ENCODE measurements around the gene EOLA1.
"Not testable (repeated sequence)": the region's sequence is repeated elsewhere in the genome, so short reads cannot be mapped to it uniquely, and the experiment has no call there.

Gene EOLA1

DNA sequence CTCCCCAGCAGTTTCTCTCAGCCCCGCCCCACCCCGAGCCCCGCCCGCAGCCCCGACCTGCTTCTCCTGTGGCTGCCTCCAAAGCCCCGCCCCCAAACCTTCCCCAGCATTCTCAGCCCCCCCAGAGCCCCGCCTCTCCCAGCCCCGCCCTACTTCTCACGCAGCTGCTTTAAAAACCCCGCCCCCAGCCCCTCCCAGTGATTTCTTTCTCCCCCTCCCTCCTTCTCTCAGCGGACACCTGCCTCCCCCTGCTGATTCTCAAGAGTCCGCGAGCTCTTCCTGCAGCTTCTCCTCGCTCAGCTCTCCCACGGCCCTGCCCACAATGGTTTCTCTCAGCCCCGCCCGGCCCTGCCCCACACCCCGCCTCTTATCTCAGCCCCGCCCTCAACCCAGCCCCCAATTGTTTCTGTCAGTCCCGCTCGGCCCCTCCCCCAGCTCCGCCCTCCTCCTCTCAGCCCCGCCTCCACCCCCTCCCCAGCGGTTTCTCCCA is 636 bp upstream of the EOLA1 start:
- Histone ChIP-seq H3K27me3 (replicated peaks) (no peaks in the 10 kb centered on the region), H3K4me3 (ENCODE audit: low read depth, low read length) (peak overlapping the region; percentile 68), H3K36me3 (replicated peaks) (no peaks in the 10 kb centered on the region), H3K27ac (peak overlapping the region; percentile 99)
- DNase-seq = peak; percentile 81
- TF ChIP-seq, protein P1, sequence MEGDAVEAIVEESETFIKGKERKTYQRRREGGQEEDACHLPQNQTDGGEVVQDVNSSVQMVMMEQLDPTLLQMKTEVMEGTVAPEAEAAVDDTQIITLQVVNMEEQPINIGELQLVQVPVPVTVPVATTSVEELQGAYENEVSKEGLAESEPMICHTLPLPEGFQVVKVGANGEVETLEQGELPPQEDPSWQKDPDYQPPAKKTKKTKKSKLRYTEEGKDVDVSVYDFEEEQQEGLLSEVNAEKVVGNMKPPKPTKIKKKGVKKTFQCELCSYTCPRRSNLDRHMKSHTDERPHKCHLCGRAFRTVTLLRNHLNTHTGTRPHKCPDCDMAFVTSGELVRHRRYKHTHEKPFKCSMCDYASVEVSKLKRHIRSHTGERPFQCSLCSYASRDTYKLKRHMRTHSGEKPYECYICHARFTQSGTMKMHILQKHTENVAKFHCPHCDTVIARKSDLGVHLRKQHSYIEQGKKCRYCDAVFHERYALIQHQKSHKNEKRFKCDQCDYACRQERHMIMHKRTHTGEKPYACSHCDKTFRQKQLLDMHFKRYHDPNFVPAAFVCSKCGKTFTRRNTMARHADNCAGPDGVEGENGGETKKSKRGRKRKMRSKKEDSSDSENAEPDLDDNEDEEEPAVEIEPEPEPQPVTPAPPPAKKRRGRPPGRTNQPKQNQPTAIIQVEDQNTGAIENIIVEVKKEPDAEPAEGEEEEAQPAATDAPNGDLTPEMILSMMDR (IDR thresholded peaks at IDR 0.05; ENCODE audit: low read depth, low read length, missing control alignments) = no peak
- in situ Hi-C loops (cut with HindIII; ENCODE audit: low pct_ligation_motif_present, low sequenced_read_pairs) = no loop called here

DNA sequence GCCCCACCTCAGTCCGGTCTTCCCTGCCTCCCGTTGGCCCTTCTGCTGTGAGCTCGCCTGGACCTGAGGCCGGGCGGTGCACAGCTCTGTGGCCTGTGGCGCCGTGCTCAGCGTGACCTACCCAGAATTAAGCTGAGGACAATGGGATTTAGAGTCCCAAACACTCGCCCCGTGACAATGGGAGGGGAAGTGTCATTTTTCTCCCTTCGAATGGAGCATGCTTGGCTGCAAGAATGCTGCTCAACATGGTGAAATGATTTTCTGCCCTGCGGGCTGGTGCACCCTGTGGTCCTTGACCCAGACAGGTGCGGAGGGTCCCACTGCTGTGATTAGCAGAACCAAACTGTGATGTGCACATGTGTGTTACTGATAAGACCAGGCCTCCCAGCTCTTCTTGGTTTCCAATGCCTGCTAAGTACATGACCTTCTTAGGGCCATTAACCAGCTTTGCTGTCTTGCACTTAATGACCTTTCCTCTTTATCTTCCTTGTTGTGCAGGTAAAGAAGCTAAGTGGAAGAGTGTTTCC is 772 bp downstream of the EOLA1 start:
- Histone ChIP-seq H3K4me3 (ENCODE audit: low read depth, low read length) (peak overlapping the region; percentile 68), H3K36me3 (replicated peaks) (no peaks in the 10 kb centered on the region), H3K27me3 (replicated peaks) (no peaks in the 10 kb centered on the region), H3K27ac (peak overlapping the region; percentile 99)
- DNase-seq = no peak
- TF ChIP-seq, protein P1 (IDR thresholded peaks at IDR 0.05; ENCODE audit: low read depth, low read length, missing control alignments) = no peak
- in situ Hi-C loops (cut with HindIII; ENCODE audit: low pct_ligation_motif_present, low sequenced_read_pairs) = no loop called here

DNA sequence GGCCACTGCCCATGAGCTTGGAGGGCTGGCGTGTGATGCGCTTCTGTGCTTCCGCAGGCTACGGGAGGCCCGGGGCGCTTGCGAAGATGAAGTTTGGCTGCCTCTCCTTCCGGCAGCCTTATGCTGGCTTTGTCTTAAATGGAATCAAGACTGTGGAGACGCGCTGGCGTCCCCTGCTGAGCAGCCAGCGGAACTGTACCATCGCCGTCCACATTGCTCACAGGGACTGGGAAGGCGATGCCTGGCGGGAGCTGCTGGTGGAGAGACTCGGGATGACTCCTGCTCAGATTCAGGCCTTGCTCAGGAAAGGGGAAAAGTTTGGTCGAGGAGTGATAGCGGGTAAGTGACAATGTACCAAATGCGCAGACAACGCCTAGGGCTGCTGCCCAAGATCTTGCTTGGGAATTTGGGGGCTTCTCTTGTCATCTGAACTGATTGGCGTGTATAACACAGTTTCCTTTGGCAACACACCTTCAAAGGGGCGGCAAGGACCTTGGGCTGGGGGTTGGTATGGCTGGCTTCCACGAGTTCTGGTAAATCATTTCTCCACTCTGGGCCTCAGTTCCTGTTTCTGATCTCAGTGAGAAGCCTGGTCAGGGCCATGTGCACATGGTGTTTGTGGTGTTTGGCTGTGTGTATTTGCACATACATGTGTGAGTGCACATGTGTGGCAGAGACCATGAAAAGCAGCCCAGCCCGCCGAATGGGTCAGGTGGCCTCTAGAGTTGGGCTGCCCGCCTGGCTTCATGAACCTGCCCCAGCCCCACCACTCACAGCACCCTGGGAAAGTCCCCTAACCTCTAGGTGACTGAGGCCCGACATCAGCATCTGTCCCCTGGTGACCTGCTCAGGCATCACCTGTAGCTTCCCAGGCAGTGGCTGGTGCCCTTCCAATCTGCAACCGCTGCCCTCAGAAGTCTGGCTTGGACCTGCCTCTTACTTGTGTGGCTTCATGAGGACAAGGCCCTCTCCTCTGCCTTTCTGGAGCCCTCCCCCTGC is 5.0 kb downstream of the EOLA1 start:
- H3K27ac ChIP-seq; H3K4me3 ChIP-seq (ENCODE audit: low read depth, low read length); H3K36me3 ChIP-seq (replicated peaks); in situ Hi-C loops (cut with HindIII; ENCODE audit: low pct_ligation_motif_present, low sequenced_read_pairs); H3K27me3 ChIP-seq (replicated peaks): not testable (repeated sequence)
- peak; percentile 19 for DNase-seq
- TF ChIP-seq, protein P1 (IDR thresholded peaks at IDR 0.05; ENCODE audit: low read depth, low read length, missing control alignments) = peak; percentile 26

DNA sequence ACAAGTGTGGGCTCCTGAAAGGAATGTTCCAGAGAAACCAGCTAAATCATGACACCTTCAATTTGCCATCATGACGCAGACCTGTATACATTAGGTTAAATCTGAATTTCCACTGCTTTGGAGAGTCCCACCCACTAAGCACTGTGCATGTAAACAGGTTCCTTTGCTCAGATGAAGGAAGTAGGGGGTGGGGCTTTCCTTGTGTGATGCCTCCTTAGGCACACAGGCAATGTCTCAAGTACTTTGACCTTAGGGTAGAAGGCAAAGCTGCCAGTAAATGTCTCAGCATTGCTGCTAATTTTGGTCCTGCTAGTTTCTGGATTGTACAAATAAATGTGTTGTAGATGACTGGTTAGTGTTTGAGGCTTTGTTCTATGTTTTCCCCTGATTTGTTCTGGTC is 6.2 kb downstream of the EOLA1 start:
- in situ Hi-C loops (cut with HindIII; ENCODE audit: low pct_ligation_motif_present, low sequenced_read_pairs) = not testable (repeated sequence)

DNA sequence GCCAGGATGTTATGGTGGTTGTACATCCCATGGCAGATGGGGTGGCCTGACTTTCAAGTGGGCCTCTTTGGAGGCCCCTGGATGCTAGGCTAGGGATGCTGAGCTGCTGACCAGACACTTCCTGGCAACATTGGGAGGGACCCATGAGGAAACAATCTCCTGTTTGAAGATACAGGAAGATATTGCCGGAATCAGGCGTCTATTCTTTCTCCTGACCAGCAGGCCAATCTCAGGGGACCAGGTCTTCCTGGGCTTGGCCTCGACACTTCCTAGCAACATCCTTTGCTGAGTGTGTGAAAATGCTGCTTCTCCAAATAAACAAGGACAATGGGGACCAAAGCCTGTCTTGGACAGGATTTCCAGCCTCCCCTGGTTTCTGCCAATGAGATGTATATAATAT is 7.0 kb downstream of the EOLA1 start:
- in situ Hi-C loops (cut with HindIII; ENCODE audit: low pct_ligation_motif_present, low sequenced_read_pairs); H3K4me3 ChIP-seq (ENCODE audit: low read depth, low read length); H3K27ac ChIP-seq; H3K36me3 ChIP-seq (replicated peaks); DNase-seq; H3K27me3 ChIP-seq (replicated peaks): not testable (repeated sequence)

More for the DNA sequence above, 6.2 kb downstream of the EOLA1 start:
- not testable (repeated sequence) for H3K4me3 ChIP-seq (ENCODE audit: low read depth, low read length); H3K36me3 ChIP-seq (replicated peaks); DNase-seq; H3K27me3 ChIP-seq (replicated peaks); H3K27ac ChIP-seq

DNA sequence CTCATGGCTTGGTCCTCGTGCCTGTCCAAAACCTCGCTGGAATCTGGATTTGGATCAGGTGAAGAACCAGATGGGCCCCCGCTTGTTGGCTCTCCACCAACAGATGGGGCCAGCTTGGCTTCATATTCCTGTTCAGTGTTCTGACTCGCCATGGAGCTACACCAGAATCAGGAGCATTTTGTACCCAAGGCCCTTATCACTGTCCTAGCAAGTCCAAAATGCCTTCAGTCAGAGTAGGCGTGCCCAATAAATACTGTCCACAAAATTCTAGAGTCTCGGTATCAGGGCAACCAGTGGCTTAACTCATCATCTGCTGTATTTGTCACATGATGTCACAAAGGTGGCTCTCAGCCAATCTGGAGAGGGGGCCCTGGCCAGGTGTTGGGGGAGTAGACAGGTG is 8.9 kb downstream of the EOLA1 start, which contains the start of gene HSFX3:
TSS of gene HSFX3 (minus strand) at position 224 of the 400 bp plus-strand sequence. CDS start at position 152, 72 bp downstream.
- H3K36me3 ChIP-seq (replicated peaks); H3K27me3 ChIP-seq (replicated peaks); DNase-seq; H3K4me3 ChIP-seq (ENCODE audit: low read depth, low read length); in situ Hi-C loops (cut with HindIII; ENCODE audit: low pct_ligation_motif_present, low sequenced_read_pairs); H3K27ac ChIP-seq: not testable (repeated sequence)

DNA sequence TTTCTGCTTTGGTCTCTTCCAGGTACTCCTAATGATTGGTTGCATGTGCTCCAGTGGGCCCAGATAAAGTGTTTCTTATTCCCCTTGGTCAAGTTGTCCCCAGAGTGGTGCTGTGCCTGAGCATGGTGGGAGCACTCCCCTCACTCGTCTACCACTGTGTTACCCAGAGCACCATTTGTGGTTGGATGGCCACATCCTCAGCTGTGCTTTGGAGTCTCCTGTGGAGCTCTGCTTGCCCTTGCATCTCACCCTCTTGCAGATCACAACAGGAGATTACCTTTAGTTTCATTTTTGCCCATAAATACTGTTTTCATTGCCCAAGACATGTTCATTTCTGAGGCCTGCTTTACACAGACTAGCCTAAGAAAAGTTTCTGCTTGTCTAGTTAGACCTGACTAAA is 9.6 kb downstream of the EOLA1 start:
- H3K27ac ChIP-seq; H3K4me3 ChIP-seq (ENCODE audit: low read depth, low read length); DNase-seq; H3K36me3 ChIP-seq (replicated peaks); in situ Hi-C loops (cut with HindIII; ENCODE audit: low pct_ligation_motif_present, low sequenced_read_pairs); H3K27me3 ChIP-seq (replicated peaks): not testable (repeated sequence)

DNA sequence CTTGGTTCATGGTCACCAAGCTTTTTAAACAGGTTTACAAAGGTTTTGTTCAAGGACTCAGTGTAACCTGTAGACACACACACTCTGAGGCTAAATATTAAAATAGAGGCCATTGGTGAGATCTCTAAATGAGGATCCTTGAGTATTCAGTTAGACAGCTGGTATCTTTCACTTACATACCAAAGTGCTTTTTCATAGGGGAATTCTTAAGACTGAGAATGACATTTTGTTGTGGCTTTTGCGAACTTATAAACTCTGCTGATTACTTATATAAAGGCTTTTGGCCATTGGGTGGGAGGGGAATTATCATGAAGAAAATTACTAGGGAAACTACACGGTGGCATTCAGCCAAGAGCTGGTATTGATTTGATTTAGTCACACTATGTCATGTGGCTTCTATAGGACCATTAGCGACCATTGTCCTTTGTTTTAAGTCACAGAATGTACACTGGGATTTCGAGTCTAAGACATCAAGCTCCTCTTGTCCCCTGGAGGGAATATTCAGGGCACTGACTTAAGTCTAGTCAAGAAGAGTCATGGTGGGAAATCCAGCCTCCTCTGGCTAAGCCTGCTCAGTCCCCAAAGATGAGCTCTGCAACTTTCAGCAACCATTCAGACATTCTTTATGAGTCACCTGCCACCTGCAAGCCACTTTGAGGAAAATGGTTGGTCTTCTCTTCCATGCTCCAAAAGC is 10.6 kb downstream of the EOLA1 start:
- DNase-seq; H3K27ac ChIP-seq; H3K4me3 ChIP-seq (ENCODE audit: low read depth, low read length); in situ Hi-C loops (cut with HindIII; ENCODE audit: low pct_ligation_motif_present, low sequenced_read_pairs); H3K36me3 ChIP-seq (replicated peaks); H3K27me3 ChIP-seq (replicated peaks): not testable (repeated sequence)

DNA sequence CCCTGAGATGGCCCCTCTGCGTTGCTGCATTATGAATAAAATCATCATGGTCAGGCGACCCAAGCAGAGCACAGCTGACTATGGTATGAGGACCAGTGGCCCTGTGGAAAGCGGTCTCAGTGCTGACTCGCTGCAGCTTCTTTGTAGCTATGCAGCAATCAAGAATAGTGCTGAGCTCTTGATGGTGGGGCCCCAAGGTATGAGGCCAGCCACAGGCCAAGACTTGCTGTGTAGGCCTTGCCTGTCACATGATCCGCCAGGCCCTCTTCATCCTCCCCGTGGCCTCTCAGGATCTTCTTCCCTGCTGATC is 11.1 kb downstream of the EOLA1 start:
- in situ Hi-C loops (cut with HindIII; ENCODE audit: low pct_ligation_motif_present, low sequenced_read_pairs); H3K4me3 ChIP-seq (ENCODE audit: low read depth, low read length); H3K27me3 ChIP-seq (replicated peaks); H3K27ac ChIP-seq; DNase-seq; H3K36me3 ChIP-seq (replicated peaks): not testable (repeated sequence)

DNA sequence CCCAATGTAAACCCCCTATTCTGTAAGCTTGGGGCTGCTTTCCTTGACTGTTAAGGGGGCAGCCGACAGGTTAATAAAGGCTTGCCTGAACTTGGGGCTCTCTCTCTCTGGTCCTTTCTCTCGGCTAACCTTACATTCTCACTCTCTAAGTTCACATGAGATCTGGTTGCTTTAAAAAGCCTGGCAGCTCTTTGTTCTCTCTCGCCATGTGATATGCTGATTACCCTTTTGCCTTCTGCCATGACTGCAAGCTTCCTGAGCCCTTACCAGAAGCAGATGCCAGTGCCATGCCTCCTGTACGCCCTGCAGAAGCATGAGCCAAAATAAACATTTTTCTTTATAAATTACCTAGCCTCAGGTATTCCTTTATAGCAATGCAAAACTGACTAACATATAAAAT is 14.4 kb downstream of the EOLA1 start:
- in situ Hi-C loops (cut with HindIII; ENCODE audit: low pct_ligation_motif_present, low sequenced_read_pairs); H3K4me3 ChIP-seq (ENCODE audit: low read depth, low read length); H3K27me3 ChIP-seq (replicated peaks); H3K27ac ChIP-seq; DNase-seq; H3K36me3 ChIP-seq (replicated peaks): not testable (repeated sequence)

All from brain microvascular endothelial cell (primary cell).